GM12891 (cell line): Measurements from ENCODE around the gene LDB3.

Experiments used
- POLR2A ChIP-seq: IDR thresholded peaks from 2 replicates; pipeline ENCODE4 v1.6.1; 2011; ENCODE audit warnings: low read depth, low read length, control low read depth
- POLR2AphosphoS5 ChIP-seq: IDR thresholded peaks from 2 replicates; pipeline ENCODE4 v1.6.1; 2011; ENCODE audit warnings: low read depth, low read length, control low read depth
- TAF1 ChIP-seq: IDR thresholded peaks from 2 replicates; pipeline ENCODE4 v1.6.1; 2011; ENCODE audit warnings: low read depth, low read length, control low read depth

GRCh38 chr10:86651631-86652331, 16.5 kb upstream of the LDB3 start:
- no peak for TF ChIP-seq POLR2AphosphoS5
- TF ChIP-seq TAF1: no peak
- no peak for TF ChIP-seq POLR2A
